ENCODE data around the gene GRAMD1B. TPM values are rescaled to one million over a fixed set of nuclear protein-coding genes. Genes with fewer than 3 reads are reported as not detected.
"Not testable (repeated sequence)": the region's sequence is repeated elsewhere in the genome, so short reads cannot be mapped to it uniquely, and the experiment has no call there.

Gene GRAMD1B
- total RNA-seq, 3 donors from 2014 or later (not counting 1 experiment from before 2014, with no cell fraction given), result 5.9 to 10.3 (median 8.8) TPM

GRCh38 chr11:123511037-123511870 is 81.2 kb downstream of the GRAMD1B start:
- ATAC-seq (peak; percentile 85 to 98 (median 87)), DNase-seq (peak; percentile 55 to 81)
- Mint-ChIP-seq H3K9me3 (no peaks in the 10 kb centered on the region), H3K27ac (no peak overlapping the region), H3K4me1 (peaks cover 0 to 14% of the 10 kb centered on the region in 2 donors), H3K36me3 (no peaks in the 10 kb centered on the region), H3K4me3 (no peak overlapping the region), H3K27me3 (ENCODE audit: low read depth in 2 of 2) (peaks cover 0 to 4% of the 10 kb centered on the region in 2 donors)
- Histone ChIP-seq H3K36me3 (ENCODE audit: control insufficient read depth, insufficient read depth, low read length) (no peaks in the 10 kb centered on the region), H3K27ac (ENCODE audit: low read length) (no peak overlapping the region), H3K27me3 (ENCODE audit: control insufficient read depth, insufficient read depth, low read length) (no peaks in the 10 kb centered on the region), H3K4me1 (ENCODE audit: control insufficient read depth, insufficient read depth, low read length) (peaks cover 3% of the 10 kb centered on the region), H3K9me3 (ENCODE audit: control insufficient read depth, insufficient read depth, low read length) (no peaks in the 10 kb centered on the region), H3K4me3 (ENCODE audit: low read length) (no peak overlapping the region)
- intact Hi-C loops (cut with micrococcal nuclease), result loop anchor here (2.0 to 5.0 kb wide), 2 partner anchors 46 to 66 kb away; no protein-coding TSS in a partner anchor
- WGBS (ENCODE audit: insufficient coverage), result 28% methylated on average over 14 of the region's 14 CpGs
- TF ChIP-seq CTCF (IDR thresholded peaks at IDR 0.05), result peak; percentile 82

- H3K27ac ChIP-seq (ENCODE audit: low read length); H3K27me3 ChIP-seq (ENCODE audit: control insufficient read depth, insufficient read depth, low read length); DNase-seq; H3K27ac Mint-ChIP-seq; ATAC-seq; H3K36me3 Mint-ChIP-seq; H3K9me3 Mint-ChIP-seq; H3K4me3 Mint-ChIP-seq; H3K27me3 Mint-ChIP-seq (ENCODE audit: low read depth in 2 of 2); H3K4me3 ChIP-seq (ENCODE audit: low read length); H3K9me3 ChIP-seq (ENCODE audit: control insufficient read depth, insufficient read depth, low read length); H3K36me3 ChIP-seq (ENCODE audit: control insufficient read depth, insufficient read depth, low read length): not testable (repeated sequence)
- peaks cover 11% of the 10 kb centered on the region for H3K4me1 ChIP-seq (ENCODE audit: control insufficient read depth, insufficient read depth, low read length)
- intact Hi-C loops (cut with micrococcal nuclease), result loop anchor here (5.0 kb wide), 1 partner anchor 44 kb away; no protein-coding TSS in a partner anchor
- peaks cover 12 to 22% of the 10 kb centered on the region in 2 donors for H3K4me1 Mint-ChIP-seq
Observed at GRCh38 chr11:123513309-123513708, 83.2 kb downstream of the GRAMD1B start.

GRCh38 chr11:123516238-123516637 is 86.2 kb downstream of the GRAMD1B start:
- TF ChIP-seq CTCF (IDR thresholded peaks at IDR 0.05), result no peak
- H3K36me3 Mint-ChIP-seq, result no peaks in the 10 kb centered on the region
- peaks cover 0 to 3% of the 10 kb centered on the region in 2 donors for H3K9me3 Mint-ChIP-seq
- H3K4me3 Mint-ChIP-seq, result no peak overlapping the region
- Histone ChIP-seq H3K4me3 (ENCODE audit: low read length) (no peak overlapping the region), H3K27ac (ENCODE audit: low read length) (no peak overlapping the region), H3K9me3 (ENCODE audit: control insufficient read depth, insufficient read depth, low read length) (no peaks in the 10 kb centered on the region), H3K36me3 (ENCODE audit: control insufficient read depth, insufficient read depth, low read length) (no peaks in the 10 kb centered on the region), H3K27me3 (ENCODE audit: control insufficient read depth, insufficient read depth, low read length) (no peaks in the 10 kb centered on the region), H3K4me1 (ENCODE audit: control insufficient read depth, insufficient read depth, low read length) (peaks cover 19% of the 10 kb centered on the region)
- DNase-seq (no peak), ATAC-seq (no peak)
- peaks cover 3 to 8% of the 10 kb centered on the region in 2 donors for H3K27me3 Mint-ChIP-seq (ENCODE audit: low read depth in 2 of 2)
- no peak overlapping the region for H3K27ac Mint-ChIP-seq
- peaks cover 19 to 31% of the 10 kb centered on the region in 2 donors for H3K4me1 Mint-ChIP-seq
- intact Hi-C loops (cut with micrococcal nuclease), result no loop called here
- 89% methylated on average over 4 of the region's 4 CpGs for WGBS (ENCODE audit: insufficient coverage)

GRCh38 chr11:123517559-123518364 is 87.7 kb downstream of the GRAMD1B start:
- no peak for TF ChIP-seq CTCF (IDR thresholded peaks at IDR 0.05)
- Histone ChIP-seq H3K27me3 (ENCODE audit: control insufficient read depth, insufficient read depth, low read length) (no peaks in the 10 kb centered on the region), H3K9me3 (ENCODE audit: control insufficient read depth, insufficient read depth, low read length) (no peaks in the 10 kb centered on the region), H3K4me1 (ENCODE audit: control insufficient read depth, insufficient read depth, low read length) (peaks cover 19% of the 10 kb centered on the region), H3K4me3 (ENCODE audit: low read length) (no peak overlapping the region), H3K36me3 (ENCODE audit: control insufficient read depth, insufficient read depth, low read length) (no peaks in the 10 kb centered on the region), H3K27ac (ENCODE audit: low read length) (no peak overlapping the region)
- peaks cover 7 to 8% of the 10 kb centered on the region in 2 donors for H3K27me3 Mint-ChIP-seq (ENCODE audit: low read depth in 2 of 2)
- peaks cover 19 to 28% of the 10 kb centered on the region in 2 donors for H3K4me1 Mint-ChIP-seq
- peak in 1 of 3 donors; percentile 42 for ATAC-seq
- intact Hi-C loops (cut with micrococcal nuclease), result no loop called here
- peak in 1 of 2 donors; percentile 23 for DNase-seq
- H3K4me3 Mint-ChIP-seq, result no peak overlapping the region
- H3K9me3 Mint-ChIP-seq, result peaks cover 0 to 3% of the 10 kb centered on the region in 2 donors
- H3K36me3 Mint-ChIP-seq, result no peaks in the 10 kb centered on the region
- WGBS (ENCODE audit: insufficient coverage), result 56% methylated on average over 13 of the region's 17 CpGs
- peak overlapping the region in 1 of 2 donors; percentile 47 for H3K27ac Mint-ChIP-seq
